CD4-positive, alpha-beta T cell treated with Interleukin-4 for 1 hour (primary cell): ENCODE data around the gene COG6.

ENCODE experiments used
- DNase-seq, 2 donors: peaks; one replicate each; pipeline ENCODE4 v3.0.0-alpha.2; 2020 to 2022

COG6 gene

DNA sequence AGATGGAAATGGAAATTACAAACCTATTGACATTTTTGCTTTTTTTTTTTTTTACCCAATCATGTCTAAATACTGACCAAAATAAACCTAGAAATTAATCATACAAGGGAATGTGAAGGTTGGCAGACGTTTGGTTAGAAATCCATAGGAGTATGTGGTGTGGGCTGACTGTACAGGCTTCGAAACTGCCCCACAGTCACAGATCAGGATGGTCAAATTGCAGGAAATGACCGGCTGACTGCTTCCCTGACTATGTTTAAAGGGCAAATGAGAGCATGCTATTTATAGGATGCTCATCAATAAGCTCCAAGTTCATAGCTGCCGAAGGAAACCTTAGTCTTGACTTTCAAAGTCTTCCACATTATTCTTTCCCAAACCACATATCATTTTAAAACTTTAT is 118.4 kb downstream of the COG6 start:
- DNase-seq: no peak

DNA sequence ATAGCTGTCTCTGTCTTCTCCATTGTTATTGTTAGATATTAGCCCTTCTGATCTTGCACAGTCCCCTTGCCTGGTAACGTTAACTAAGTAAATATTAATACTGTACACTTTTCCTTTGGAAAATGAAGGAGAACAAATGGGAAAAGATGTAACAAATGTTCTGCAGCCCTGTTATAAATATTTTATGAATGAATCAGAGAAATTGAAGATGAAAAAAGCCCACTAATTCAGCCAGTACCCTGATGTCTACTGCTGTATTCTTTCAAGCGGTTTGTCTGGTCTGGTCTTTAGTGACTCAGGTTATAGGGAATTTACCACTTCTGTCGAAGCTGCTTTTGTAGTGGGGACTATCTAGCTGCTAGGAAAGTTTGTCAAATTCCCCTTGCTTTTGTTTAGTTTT is 121.0 kb downstream of the COG6 start:
- no peak for DNase-seq

DNA sequence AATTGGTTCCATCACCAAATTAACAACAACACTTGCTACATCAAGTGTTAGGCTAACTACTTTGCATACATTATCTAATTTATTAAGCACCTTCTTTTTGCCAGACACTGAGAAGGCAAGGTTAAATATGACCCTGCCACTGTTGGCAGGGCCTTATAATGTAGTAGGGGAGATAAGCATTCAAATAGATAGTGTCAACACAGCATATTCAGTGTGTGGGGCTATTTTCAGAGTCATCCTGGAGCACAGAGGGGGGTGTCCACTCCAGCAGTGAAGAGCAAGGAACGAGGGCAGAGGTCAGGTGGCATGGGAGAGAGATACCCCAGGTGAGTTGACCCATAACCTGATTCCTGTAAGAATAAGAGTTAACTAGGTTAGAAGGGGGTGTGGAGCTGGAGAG is 121.6 kb downstream of the COG6 start:
- DNase-seq: no peak

DNA sequence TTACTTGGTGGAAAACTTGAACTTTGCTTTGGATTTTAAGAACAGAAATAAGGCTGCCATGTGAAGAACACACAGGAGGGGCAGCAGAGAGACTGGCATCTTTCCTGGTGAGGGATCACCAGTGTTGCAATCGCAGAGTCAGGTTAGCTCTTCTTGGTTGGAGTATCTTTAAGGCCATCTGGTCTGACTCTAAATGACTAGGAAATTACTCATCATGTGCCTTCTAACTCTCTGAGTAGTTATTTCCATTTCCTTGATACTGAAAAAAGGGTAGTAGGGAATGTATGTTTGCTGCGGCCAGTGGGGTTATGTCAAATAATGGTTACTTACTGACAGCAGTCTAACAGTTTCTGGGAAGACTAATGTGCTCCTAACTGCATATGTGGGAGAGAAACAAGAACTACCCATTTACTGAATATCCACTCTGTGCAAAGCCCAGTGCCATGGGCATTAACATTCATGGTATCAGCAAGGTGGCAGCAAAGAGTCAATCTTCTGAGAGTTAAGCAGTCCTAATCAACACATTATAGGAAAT is 122.1 kb downstream of the COG6 start:
- DNase-seq: peak in 1 of 2 donors; percentile 38

DNA sequence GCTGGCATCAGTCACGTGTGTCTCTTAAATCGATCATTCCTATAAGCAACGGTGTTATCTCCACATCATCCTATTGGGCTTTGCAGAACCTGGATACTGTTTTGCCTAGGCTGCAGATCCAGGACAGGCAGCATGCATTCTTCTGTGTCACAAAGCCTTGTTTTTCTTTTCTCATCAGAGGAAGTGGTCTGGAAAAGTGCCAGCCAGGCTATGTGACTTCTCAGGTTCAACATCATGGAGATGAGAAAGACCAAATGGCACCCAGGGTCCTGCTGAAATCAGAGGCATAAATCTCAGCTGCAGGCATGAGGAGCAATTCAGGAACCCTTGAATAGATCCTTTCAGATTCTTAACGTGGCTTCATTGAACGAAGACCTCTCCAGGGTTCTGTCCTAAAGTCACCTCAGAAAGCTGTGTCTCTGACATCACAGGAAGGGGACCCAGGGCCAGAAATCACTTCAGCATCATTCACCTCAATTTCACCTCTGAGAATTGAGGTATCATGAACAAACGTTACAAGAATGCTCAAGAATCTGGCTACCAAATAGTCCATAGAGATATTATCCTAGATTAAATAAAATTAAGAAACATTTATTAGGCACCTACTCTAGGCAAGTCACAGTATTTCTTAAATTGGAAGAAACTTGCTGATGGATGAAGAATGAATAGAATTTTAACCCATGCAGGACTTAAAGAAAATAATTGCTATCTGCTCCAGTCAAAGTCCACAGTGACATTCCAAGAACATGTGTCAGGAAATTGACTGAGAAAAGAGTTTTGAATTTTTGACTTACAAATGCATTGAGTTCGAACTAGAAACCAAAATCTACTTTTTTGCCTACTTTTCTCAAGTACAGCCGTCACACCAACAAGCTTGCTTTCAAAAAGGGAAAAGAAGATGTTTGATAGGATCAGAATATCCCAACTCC is 124.1 kb downstream of the COG6 start:
- peak; percentile 26 to 43 for DNase-seq

DNA sequence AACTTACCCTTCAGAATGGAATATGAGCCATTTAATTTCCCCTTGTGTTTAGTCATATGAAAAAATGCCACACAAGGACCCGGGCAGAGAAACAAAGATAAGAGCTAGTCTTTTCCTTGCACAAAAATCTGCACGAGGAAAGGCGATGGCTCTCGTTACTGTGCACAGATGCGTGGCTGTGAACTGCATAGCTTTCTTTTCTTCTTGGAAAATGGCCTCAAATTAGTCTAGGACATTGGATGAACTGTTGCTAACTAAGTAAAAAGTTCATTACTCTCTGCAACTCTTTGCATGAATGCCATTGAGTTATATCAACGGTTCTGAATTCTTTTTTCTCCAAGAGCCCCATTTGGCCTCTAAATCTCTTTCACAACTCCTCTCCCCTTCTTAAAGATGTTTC is 125.2 kb downstream of the COG6 start:
- no peak for DNase-seq

DNA sequence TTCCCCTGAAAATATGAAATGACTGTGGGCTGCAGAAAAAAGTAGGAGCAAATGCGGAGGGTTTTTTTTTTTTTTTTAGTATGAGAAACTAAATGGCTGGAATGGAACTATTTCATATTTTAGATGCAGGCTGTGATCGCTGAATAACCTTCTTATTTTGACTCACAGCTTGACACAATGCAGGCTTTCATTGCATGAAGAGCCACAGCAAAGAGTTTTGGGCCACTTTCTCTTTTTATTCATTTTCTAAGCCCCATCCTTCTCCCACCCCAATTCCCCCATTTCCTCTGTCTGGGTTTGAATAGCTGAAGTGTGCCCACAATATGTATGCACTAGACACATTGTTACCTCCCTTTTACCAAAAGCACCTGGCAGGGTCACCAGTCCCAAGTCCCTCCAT is 125.9 kb downstream of the COG6 start:
- DNase-seq: no peak

DNA sequence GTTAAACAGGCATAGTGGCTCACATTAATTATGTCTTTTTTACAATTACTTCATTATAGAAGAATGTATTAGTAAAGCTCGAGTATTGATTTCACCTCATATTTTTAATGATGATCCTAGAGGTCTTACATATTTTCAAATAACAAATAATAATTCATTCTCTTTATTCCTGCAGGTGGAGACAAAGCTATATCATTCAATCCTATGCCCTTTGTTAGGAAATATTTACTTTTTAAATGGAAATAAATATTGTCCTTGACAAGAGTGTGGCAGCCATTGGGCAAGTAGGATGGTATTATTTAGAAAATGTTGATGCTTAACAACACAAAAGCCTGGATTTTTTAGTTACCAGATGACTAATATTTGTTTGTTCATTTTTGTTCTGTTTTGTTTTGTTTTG is 127.6 kb downstream of the COG6 start:
- no peak for DNase-seq

DNA sequence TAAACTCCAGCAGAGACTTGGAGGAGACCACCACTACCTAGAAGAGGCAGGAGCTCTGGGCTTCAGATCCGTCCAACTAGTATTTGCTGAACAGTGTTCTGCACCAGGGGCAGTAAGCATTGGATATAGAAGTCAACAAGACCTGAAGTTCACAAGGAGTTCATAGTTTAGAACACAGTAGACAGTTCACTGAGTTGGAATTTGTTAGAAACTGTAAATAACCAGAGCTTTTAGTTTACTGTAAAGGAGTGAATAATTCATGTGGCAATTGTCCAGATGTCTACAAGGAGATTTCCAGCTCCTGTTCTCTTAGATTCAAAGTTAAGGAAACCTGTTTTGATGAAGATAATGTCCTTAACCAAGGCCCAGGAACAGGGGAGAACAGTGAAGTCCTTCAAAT is 128.9 kb downstream of the COG6 start:
- DNase-seq: no peak

DNA sequence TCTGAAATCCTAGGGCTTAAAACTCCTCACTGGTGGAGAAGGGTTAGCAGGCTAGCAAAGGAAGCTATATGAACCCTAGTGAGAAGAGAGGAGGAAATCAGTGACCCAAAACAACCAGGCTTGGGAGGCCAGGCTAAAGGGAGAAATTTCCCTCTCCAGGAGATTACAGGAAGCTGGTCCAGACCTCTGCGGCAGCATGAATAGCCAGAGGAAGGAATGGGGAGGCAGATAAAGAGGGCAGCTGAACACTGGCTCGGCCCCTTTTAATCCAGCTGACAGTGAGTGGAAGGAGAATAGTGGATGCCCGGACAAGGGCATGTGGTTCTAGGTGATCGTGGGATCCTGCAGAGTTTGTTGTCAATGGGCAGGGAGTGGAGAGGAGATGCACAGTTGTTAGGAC is 130.6 kb downstream of the COG6 start:
- no peak for DNase-seq

DNA sequence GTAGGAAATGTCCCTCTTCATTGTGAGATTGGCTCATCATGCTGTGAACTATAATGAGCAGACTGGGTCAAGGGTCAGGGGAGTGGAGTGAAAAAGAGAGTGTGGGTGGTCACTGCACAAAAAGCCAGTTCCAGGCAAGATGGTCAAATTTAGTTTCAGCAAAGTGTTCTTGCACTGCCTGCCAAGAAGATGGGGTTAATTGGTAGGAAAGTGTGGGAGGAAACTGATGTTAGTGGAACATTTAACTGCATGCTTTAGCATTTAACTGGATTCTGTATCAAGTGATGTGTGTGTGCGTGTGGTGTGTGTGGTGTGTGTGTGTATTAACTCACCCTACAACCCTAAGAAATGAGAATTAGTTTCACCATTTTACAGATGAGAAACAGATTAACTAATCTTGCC is 131.6 kb downstream of the COG6 start:
- no peak for DNase-seq

DNA sequence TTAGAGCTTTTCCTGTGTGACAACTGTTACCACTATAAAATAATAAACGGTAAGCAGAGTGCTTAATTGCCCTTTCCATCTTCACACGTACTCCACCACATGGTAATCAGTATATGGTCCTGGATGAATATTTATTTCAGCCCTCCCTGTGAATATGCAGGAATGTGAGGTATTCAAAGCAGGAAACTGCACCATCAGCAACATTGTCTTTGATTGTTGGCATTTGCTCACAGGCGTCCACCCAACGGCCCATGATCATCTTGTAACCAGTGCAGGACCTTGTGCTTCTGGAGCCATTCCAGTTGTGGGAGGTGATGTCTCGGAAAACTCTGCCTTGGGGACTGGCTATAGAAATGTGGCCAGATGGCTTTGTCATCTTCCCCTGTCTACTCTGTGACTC is 132.6 kb downstream of the COG6 start:
- DNase-seq: no peak

DNA sequence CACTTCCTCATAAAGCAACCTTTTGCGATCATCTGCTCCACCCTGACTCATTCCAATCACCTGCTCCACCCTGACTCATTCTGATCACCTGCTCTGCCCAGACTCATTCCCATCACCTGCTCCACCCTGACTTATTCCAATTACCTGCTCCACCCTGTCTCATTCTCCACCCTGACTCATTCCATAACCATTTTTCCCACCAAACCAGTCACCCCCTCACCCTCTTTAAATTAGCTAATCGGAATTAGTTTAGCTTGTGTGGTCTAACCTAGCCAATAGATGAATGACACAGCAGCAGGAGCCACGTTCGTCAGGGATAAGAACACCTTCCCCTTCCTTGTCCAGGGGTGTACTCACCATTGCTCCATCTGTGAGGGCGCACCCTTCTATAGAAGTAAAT is 134.0 kb downstream of the COG6 start:
- no peak for DNase-seq
